ENCODE results near the gene ZFAND2A. TPM values are rescaled to one million over a fixed set of nuclear protein-coding genes. Genes with fewer than 3 reads are reported as not detected.

ZFAND2A gene
- total and polyA plus RNA-seq, 2 experiments from 2014 or later, result 15.3 to 29.2 TPM

DNA sequence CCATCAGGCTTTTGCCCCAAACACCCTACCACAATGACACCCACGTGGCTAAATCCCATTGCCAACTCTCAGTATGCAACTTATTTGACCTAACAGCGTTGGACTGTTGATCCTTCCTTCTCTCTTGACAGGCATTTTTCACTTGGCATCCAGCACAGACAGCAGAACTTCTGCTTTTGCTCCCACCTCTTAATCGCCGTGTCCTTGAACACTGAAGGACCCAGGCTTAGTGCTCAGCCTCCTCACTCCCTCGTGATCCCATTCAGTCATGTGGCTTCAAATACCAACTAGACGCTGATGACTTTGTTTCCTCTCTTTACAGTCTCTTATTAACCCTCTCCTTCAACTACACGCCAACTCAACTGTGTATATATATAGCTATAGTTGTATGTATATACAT lies 25.0 kb downstream of the ZFAND2A start:
- peaks cover 4% of the 10 kb centered on the region for H3K27me3 Mint-ChIP-seq (ENCODE audit: insufficient read depth, low read depth, poor library complexity)
- Histone ChIP-seq H2AFZ (no peak overlapping the region), H3K27ac (ENCODE audit: low read depth) (no peak overlapping the region), H3K9me2 (ENCODE audit: insufficient read depth) (no peaks in the 10 kb centered on the region), H3K27me3 (ENCODE audit: insufficient read depth) (no peaks in the 10 kb centered on the region), H3K4me3 (no peak overlapping the region), H3K79me2 (replicated peaks; ENCODE audit: insufficient read depth) (peaks cover 58% of the 10 kb centered on the region), H4K20me1 (replicated peaks; ENCODE audit: insufficient read depth) (peaks cover 4% of the 10 kb centered on the region; the same call in 1 of the 2 replicates), H3K4me1 (ENCODE audit: insufficient read depth) (peaks cover 8% of the 10 kb centered on the region), H3K4me2 (no peak overlapping the region), H3K36me3 (ENCODE audit: insufficient read depth) (no peaks in the 10 kb centered on the region), H3F3A (replicated peaks; ENCODE audit: low read depth) (peaks cover 4% of the 10 kb centered on the region; the same call in 1 of the 2 replicates)
- no peak overlapping the region for H3K4me3 Mint-ChIP-seq
- peaks cover 8% of the 10 kb centered on the region; the same call in 2 of the 3 replicates for H3K4me1 Mint-ChIP-seq
- H3K27ac Mint-ChIP-seq, result no peak overlapping the region
- no peak for DNase-seq (ENCODE audit: low spot score)
- TF ChIP-seq EZH2 (IDR thresholded peaks at IDR 0.05; ENCODE audit: low read depth, unreplicated experiment) (no peak), JUNB (IDR thresholded peaks at IDR 0.05; ENCODE audit: unreplicated experiment) (no peak), EZH2phosphoT487 (IDR thresholded peaks at IDR 0.05; ENCODE audit: unreplicated experiment) (no peak), CREB1 (CRISPR knock-in tag; IDR thresholded peaks at IDR 0.05; ENCODE audit: low read depth) (no peak)
- peaks cover 19% of the 10 kb centered on the region for H3K36me3 Mint-ChIP-seq (ENCODE audit: low read depth)
- H3K9me3 Mint-ChIP-seq, result peaks cover 4% of the 10 kb centered on the region; the same call in 1 of the 3 replicates
- ATAC-seq, result no peak

DNA sequence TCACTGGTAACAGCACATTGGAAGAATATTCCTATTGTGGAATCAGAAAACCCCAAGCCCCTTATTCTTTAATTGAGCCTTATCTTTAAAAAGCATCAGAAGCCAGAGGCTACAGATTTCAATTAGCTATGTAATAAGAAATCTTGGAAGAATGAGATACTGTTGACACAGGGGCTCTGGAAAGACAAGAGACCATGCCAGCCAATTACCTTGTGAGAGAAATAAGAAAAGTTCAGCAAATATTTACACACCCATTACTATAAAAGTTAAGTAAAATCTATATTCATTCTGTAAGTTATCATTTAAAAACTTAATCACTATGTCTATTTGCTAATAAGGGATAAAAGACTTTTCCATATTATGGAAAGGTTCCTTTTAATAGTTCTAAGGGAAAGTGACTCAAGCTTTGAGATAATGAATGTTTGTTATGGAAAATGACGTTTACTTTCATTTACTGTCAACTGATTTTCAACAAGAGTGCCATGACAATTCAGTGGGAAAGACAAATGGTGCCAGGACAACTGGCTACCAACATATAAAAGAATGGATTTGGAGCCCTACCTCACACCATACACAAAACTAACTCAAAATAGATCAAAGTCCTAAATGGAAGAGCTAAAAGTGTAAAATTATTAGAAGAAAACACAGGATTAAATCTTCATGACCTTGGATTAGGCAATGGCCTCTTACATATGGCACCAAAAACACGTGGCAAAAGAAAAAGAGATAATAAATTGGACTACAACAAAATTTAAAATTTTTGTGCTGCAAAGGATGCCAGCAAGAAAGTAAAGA lies 28.3 kb downstream of the ZFAND2A start:
- Histone ChIP-seq H3F3A (replicated peaks; ENCODE audit: low read depth) (no peaks in the 10 kb centered on the region), H3K4me2 (no peak overlapping the region), H4K20me1 (replicated peaks; ENCODE audit: insufficient read depth) (peaks cover 4% of the 10 kb centered on the region), H3K4me3 (no peak overlapping the region), H3K79me2 (replicated peaks; ENCODE audit: insufficient read depth) (peaks cover 50% of the 10 kb centered on the region), H3K36me3 (ENCODE audit: insufficient read depth) (0 out of 2 replicates have a peak, but pooled peaks cover 5% of the 10 kb centered on the region), H3K4me1 (ENCODE audit: insufficient read depth) (peaks cover 1% of the 10 kb centered on the region; the same call in 1 of the 2 replicates), H3K27me3 (ENCODE audit: insufficient read depth) (no peaks in the 10 kb centered on the region), H2AFZ (no peak overlapping the region), H3K9me2 (ENCODE audit: insufficient read depth) (no peaks in the 10 kb centered on the region), H3K27ac (ENCODE audit: low read depth) (no peak overlapping the region)
- H3K4me1 Mint-ChIP-seq, result peaks cover 2% of the 10 kb centered on the region
- H3K4me3 Mint-ChIP-seq, result no peak overlapping the region
- DNase-seq (ENCODE audit: low spot score), result no peak
- H3K27me3 Mint-ChIP-seq (ENCODE audit: insufficient read depth, low read depth, poor library complexity), result peaks cover 7% of the 10 kb centered on the region
- peaks cover 4% of the 10 kb centered on the region; the same call in 1 of the 3 replicates for H3K9me3 Mint-ChIP-seq
- no peak overlapping the region for H3K27ac Mint-ChIP-seq
- peaks cover 30% of the 10 kb centered on the region for H3K36me3 Mint-ChIP-seq (ENCODE audit: low read depth)
- ATAC-seq, result no peak
- no peak for TF ChIP-seq ZNF114 (CRISPR knock-in tag; IDR thresholded peaks at IDR 0.05)
- TF ChIP-seq POLR2AphosphoS5 (IDR thresholded peaks at IDR 0.05; ENCODE audit: low read depth), result no peak
- TF ChIP-seq, protein P1, sequence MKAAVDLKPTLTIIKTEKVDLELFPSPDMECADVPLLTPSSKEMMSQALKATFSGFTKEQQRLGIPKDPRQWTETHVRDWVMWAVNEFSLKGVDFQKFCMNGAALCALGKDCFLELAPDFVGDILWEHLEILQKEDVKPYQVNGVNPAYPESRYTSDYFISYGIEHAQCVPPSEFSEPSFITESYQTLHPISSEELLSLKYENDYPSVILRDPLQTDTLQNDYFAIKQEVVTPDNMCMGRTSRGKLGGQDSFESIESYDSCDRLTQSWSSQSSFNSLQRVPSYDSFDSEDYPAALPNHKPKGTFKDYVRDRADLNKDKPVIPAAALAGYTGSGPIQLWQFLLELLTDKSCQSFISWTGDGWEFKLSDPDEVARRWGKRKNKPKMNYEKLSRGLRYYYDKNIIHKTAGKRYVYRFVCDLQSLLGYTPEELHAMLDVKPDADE (IDR thresholded peaks at IDR 0.05), result no peak
- TF ChIP-seq, protein P2, sequence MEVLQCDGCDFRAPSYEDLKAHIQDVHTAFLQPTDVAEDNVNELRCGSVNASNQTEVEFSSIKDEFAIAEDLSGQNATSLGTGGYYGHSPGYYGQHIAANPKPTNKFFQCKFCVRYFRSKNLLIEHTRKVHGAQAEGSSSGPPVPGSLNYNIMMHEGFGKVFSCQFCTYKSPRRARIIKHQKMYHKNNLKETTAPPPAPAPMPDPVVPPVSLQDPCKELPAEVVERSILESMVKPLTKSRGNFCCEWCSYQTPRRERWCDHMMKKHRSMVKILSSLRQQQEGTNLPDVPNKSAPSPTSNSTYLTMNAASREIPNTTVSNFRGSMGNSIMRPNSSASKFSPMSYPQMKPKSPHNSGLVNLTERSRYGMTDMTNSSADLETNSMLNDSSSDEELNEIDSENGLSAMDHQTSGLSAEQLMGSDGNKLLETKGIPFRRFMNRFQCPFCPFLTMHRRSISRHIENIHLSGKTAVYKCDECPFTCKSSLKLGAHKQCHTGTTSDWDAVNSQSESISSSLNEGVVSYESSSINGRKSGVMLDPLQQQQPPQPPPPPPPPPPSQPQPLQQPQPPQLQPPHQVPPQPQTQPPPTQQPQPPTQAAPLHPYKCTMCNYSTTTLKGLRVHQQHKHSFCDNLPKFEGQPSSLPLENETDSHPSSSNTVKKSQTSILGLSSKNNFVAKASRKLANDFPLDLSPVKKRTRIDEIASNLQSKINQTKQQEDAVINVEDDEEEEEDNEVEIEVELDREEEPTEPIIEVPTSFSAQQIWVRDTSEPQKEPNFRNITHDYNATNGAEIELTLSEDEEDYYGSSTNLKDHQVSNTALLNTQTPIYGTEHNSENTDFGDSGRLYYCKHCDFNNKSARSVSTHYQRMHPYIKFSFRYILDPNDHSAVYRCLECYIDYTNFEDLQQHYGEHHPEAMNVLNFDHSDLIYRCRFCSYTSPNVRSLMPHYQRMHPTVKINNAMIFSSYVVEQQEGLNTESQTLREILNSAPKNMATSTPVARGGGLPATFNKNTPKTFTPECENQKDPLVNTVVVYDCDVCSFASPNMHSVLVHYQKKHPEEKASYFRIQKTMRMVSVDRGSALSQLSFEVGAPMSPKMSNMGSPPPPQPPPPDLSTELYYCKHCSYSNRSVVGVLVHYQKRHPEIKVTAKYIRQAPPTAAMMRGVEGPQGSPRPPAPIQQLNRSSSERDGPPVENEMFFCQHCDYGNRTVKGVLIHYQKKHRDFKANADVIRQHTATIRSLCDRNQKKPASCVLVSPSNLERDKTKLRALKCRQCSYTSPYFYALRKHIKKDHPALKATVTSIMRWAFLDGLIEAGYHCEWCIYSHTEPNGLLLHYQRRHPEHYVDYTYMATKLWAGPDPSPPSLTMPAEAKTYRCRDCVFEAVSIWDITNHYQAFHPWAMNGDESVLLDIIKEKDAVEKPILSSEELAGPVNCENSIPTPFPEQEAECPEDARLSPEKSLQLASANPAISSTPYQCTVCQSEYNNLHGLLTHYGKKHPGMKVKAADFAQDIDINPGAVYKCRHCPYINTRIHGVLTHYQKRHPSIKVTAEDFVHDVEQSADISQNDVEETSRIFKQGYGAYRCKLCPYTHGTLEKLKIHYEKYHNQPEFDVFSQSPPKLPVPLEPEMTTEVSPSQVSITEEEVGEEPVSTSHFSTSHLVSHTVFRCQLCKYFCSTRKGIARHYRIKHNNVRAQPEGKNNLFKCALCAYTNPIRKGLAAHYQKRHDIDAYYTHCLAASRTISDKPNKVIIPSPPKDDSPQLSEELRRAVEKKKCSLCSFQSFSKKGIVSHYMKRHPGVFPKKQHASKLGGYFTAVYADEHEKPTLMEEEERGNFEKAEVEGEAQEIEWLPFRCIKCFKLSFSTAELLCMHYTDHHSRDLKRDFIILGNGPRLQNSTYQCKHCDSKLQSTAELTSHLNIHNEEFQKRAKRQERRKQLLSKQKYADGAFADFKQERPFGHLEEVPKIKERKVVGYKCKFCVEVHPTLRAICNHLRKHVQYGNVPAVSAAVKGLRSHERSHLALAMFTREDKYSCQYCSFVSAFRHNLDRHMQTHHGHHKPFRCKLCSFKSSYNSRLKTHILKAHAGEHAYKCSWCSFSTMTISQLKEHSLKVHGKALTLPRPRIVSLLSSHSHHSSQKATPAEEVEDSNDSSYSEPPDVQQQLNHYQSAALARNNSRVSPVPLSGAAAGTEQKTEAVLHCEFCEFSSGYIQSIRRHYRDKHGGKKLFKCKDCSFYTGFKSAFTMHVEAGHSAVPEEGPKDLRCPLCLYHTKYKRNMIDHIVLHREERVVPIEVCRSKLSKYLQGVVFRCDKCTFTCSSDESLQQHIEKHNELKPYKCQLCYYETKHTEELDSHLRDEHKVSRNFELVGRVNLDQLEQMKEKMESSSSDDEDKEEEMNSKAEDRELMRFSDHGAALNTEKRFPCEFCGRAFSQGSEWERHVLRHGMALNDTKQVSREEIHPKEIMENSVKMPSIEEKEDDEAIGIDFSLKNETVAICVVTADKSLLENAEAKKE (CRISPR knock-in tag; IDR thresholded peaks at IDR 0.05), result no peak
- TF ChIP-seq EZH2phosphoT487 (IDR thresholded peaks at IDR 0.05; ENCODE audit: unreplicated experiment), result no peak
- no peak for TF ChIP-seq EZH2 (IDR thresholded peaks at IDR 0.05; ENCODE audit: low read depth, unreplicated experiment)
- no peak for TF ChIP-seq STAT1 (IDR thresholded peaks at IDR 0.05; ENCODE audit: unreplicated experiment)
- TF ChIP-seq, protein P3, sequence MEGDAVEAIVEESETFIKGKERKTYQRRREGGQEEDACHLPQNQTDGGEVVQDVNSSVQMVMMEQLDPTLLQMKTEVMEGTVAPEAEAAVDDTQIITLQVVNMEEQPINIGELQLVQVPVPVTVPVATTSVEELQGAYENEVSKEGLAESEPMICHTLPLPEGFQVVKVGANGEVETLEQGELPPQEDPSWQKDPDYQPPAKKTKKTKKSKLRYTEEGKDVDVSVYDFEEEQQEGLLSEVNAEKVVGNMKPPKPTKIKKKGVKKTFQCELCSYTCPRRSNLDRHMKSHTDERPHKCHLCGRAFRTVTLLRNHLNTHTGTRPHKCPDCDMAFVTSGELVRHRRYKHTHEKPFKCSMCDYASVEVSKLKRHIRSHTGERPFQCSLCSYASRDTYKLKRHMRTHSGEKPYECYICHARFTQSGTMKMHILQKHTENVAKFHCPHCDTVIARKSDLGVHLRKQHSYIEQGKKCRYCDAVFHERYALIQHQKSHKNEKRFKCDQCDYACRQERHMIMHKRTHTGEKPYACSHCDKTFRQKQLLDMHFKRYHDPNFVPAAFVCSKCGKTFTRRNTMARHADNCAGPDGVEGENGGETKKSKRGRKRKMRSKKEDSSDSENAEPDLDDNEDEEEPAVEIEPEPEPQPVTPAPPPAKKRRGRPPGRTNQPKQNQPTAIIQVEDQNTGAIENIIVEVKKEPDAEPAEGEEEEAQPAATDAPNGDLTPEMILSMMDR (conservative IDR thresholded peaks at IDR 0.05; ENCODE audit: low read depth in 2 of 2), result no peak

Data from GM23338 (cell line).